ENCODE measurements around the gene KIR3DL2.

GRCh38 chr19:54871696-54872095, 21.5 kb downstream of the KIR3DL2 start:
- TF ChIP-seq CTCF (IDR thresholded peaks at IDR 0.05) (no peak), EP300 (IDR thresholded peaks at IDR 0.05) (no peak)
